ENCODE results near the gene PRXL2C. TPM values are rescaled to one million over a fixed set of nuclear protein-coding genes. Genes with fewer than 3 reads are reported as not detected.

Gene PRXL2C
- total and polyA plus RNA-seq, 2 of the 13 experiments (the other 11 are each of a cell fraction or from before 2014, with no cell fraction given), result 11.0 to 13.2 TPM

GRCh38 chr9:96619491-96620180 is 35.5 kb downstream of the PRXL2C start, which contains the start of gene CDC14B (continued):
- TF ChIP-seq IRF2 (CRISPR knock-in tag; IDR thresholded peaks at IDR 0.05), result no peak
- no peak for TF ChIP-seq PCBP1 (IDR thresholded peaks at IDR 0.05; ENCODE audit: borderline replicate concordance, low read depth, low read length)
- TF ChIP-seq ZSCAN30 (CRISPR knock-in tag; IDR thresholded peaks at IDR 0.05), result no peak
- TF ChIP-seq ZNF484 (CRISPR knock-in tag; IDR thresholded peaks at IDR 0.05; ENCODE audit: borderline replicate concordance, low read depth), result no peak
- TF ChIP-seq ZBTB34 (CRISPR knock-in tag; IDR thresholded peaks at IDR 0.05), result no peak
- no peak for TF ChIP-seq DDIT3 (CRISPR knock-in tag; IDR thresholded peaks at IDR 0.05)
- TF ChIP-seq ARNT2 (CRISPR knock-in tag; IDR thresholded peaks at IDR 0.05; ENCODE audit: low read depth), result peak; percentile 47; the same call in 1 of the 2 replicates
- peak; percentile 71 for TF ChIP-seq GABPB1 (CRISPR knock-in tag; IDR thresholded peaks at IDR 0.05)
- peak; percentile 17; the same call in 1 of the 2 replicates for TF ChIP-seq MAX (IDR thresholded peaks at IDR 0.05)
- 0 out of 2 replicates have a peak, but pooled peaks have one; percentile 29 for TF ChIP-seq HDAC2 (CRISPR knock-in tag; IDR thresholded peaks at IDR 0.05)
- TF ChIP-seq TCF7 (IDR thresholded peaks at IDR 0.05; ENCODE audit: low read depth), result no peak
- TF ChIP-seq ELF1 (CRISPR knock-in tag; IDR thresholded peaks at IDR 0.05), result no peak; the same call in 1 of the 2 replicates
- TF ChIP-seq NFIC (IDR thresholded peaks at IDR 0.05; ENCODE audit: low read length), result no peak
- TF ChIP-seq ZNF143 (CRISPR knock-in tag; IDR thresholded peaks at IDR 0.05), result peak; percentile 48; the same call in 1 of the 2 replicates
- no peak for TF ChIP-seq NKX3-1 (CRISPR knock-in tag; IDR thresholded peaks at IDR 0.05)
- TF ChIP-seq HNRNPLL (IDR thresholded peaks at IDR 0.05; ENCODE audit: low read depth, low read length, poor library complexity, severe bottlenecking), result peak; percentile 53
- no peak for TF ChIP-seq ZNF33A (CRISPR knock-in tag; IDR thresholded peaks at IDR 0.05; ENCODE audit: borderline replicate concordance)
- 0 out of 2 replicates have a peak, but pooled peaks have one; percentile 17 for TF ChIP-seq ZNF605 (CRISPR knock-in tag; IDR thresholded peaks at IDR 0.05)
- peak; percentile 94 for TF ChIP-seq NFYB (CRISPR knock-in tag; IDR thresholded peaks at IDR 0.05)
- TF ChIP-seq ZBTB10 (CRISPR knock-in tag; IDR thresholded peaks at IDR 0.05; ENCODE audit: borderline replicate concordance), result peak; percentile 93; the same call in 1 of the 2 replicates
- no peak for TF ChIP-seq ZBED4 (CRISPR knock-in tag; IDR thresholded peaks at IDR 0.05; ENCODE audit: borderline replicate concordance)
- peak; percentile 49; the same call in 1 of the 2 replicates for TF ChIP-seq ZMYM2 (CRISPR knock-in tag; IDR thresholded peaks at IDR 0.05)
